GM21447 (cell line): Measurements from ENCODE around the gene TP53TG5.
"Not testable (repeated sequence)": the region's sequence is repeated elsewhere in the genome, so short reads cannot be mapped to it uniquely, and the experiment has no call there.

Experiments
- ATAC-seq: cut with Tn5 transposase; IDR thresholded peaks from one replicate; pipeline ENCODE4 v1.9.1; 2021; ENCODE audit not compliant: unreplicated experiment

TP53TG5 gene

GRCh38 chr20:45368221-45368980, 9.7 kb downstream of the TP53TG5 start:
- ATAC-seq, result peak; percentile 84

- no peak for ATAC-seq
These were observed 11.0 kb downstream of the TP53TG5 start for GRCh38 chr20:45367126-45367525.

GRCh38 chr20:45366631-45367030, 11.5 kb downstream of the TP53TG5 start:
- no peak for ATAC-seq

GRCh38 chr20:45366192-45366591, 11.9 kb downstream of the TP53TG5 start:
- ATAC-seq, result no peak

GRCh38 chr20:45365444-45365970, 12.6 kb downstream of the TP53TG5 start:
- no peak for ATAC-seq

- no peak for ATAC-seq
These were observed 14.3 kb downstream of the TP53TG5 start for GRCh38 chr20:45363611-45364492.

- peak; percentile 81 for ATAC-seq
These were observed 15.1 kb downstream of the TP53TG5 start, which contains the start of gene SYS1 for GRCh38 chr20:45362804-45363610. SYS1 (plus strand) TSS chr20:45363156; CDS start chr20:45363532, 376 bp downstream.

GRCh38 chr20:45361793-45362192, 16.3 kb downstream of the TP53TG5 start:
- ATAC-seq, result no peak

GRCh38 chr20:45359406-45360148, 18.5 kb downstream of the TP53TG5 start:
- ATAC-seq, result no peak

GRCh38 chr20:45359069-45359405, 19.1 kb downstream of the TP53TG5 start:
- ATAC-seq, result no peak

- ATAC-seq, result no peak
These were observed 19.6 kb downstream of the TP53TG5 start for GRCh38 chr20:45358282-45359068.

- ATAC-seq, result no peak
These were observed 22.7 kb downstream of the TP53TG5 start for GRCh38 chr20:45355209-45356084.

- ATAC-seq, result no peak
These were observed 23.5 kb downstream of the TP53TG5 start for GRCh38 chr20:45354423-45355208.

- ATAC-seq, result no peak
These were observed 24.4 kb downstream of the TP53TG5 start for GRCh38 chr20:45353746-45354145.

GRCh38 chr20:45352729-45353128, 25.4 kb downstream of the TP53TG5 start:
- ATAC-seq, result no peak

GRCh38 chr20:45350795-45351194, 27.3 kb downstream of the TP53TG5 start:
- ATAC-seq, result not testable (repeated sequence)

GRCh38 chr20:45350217-45350616, 27.9 kb downstream of the TP53TG5 start:
- ATAC-seq, result no peak
